GM12878 (cell line): ENCODE data around the gene GFRA3. TPM values are rescaled to one million over a fixed set of nuclear protein-coding genes. Genes with fewer than 3 reads are reported as not detected.

Experiments used
- ATAC-seq: fragments of 200-7000 bp; cut with Tn5 transposase; 3 replicates; pipeline ENCODE4 v1.9.1; 2020; ENCODE audit warnings: mild to moderate bottlenecking, moderate library complexity
- BruUV-seq: library from RNA; stranded (reverse); fragments of 400-500 nt; replicated peaks from 2 replicates; lab custom pipeline; 2021; lab: Mats Ljungman, UMichigan
- CTCF ChIA-PET: fragments of 300-600 bp; sonication (Branson Sonifier 250); formaldehyde crosslinking; extraction: SDS; loops from one replicate; lab custom pipeline; 2021; ENCODE audit warnings: inconsistent platforms; lab: Yijun Ruan, JAX
- POLR2A ChIA-PET: fragments of 350-600 bp; formaldehyde crosslinking; extraction: SDS; loops from one replicate; lab custom pipeline; 2021; ENCODE audit warnings: inconsistent platforms; lab: Charles Lee
- RAD21 ChIA-PET: fragments of 300-600 bp; sonication (Branson Sonifier 250); formaldehyde crosslinking; loops from one replicate; lab custom pipeline; 2023; ENCODE audit warnings: antibody characterized with exemption; ENCODE audit not compliant: unreplicated experiment; lab: Charles Lee
- SMC1A ChIA-PET: fragments of 300-600 bp; sonication (Branson Sonifier 250); formaldehyde crosslinking; loops from one replicate; lab custom pipeline; 2023; ENCODE audit not compliant: unreplicated experiment, uncharacterized antibody; lab: Charles Lee
- DNase-seq: peaks from one replicate; pipeline ENCODE4 v3.0.0-alpha.2; 2011; ENCODE audit warnings: low read depth, low spot score
- FAIRE-seq: peaks from 3 replicates; lab custom pipeline; 2011; peaks lifted over from hg19 to GRCh38; lab: Jason Lieb, UNC
- H2AFZ ChIP-seq: 2 replicates; pipeline ENCODE4 v1.6.0; 2011; ENCODE audit warnings: low read depth, low read length, control low read depth; ENCODE audit not compliant: control insufficient read depth
- H3K27ac ChIP-seq: 2 replicates; pipeline ENCODE4 v1.5.1; 2011; ENCODE audit warnings: control low read depth; ENCODE audit not compliant: control insufficient read depth, insufficient read depth
- H3K27me3 ChIP-seq, 2 experiments: replicated peaks in 1 of 2; 2 replicates each; pipeline versions ENCODE4 v1.6.0 to v1.6.1; 2011; ENCODE audit warnings: low read length in 1 of 2; ENCODE audit not compliant: control insufficient read depth in 2 of 2, insufficient read depth in 2 of 2
- H3K36me3 ChIP-seq, 2 experiments: 2 replicates each; pipeline ENCODE4 v1.5.1; 2011; ENCODE audit warnings: low read length in 1 of 2; ENCODE audit not compliant: control insufficient read depth in 2 of 2, insufficient read depth in 2 of 2
- H3K4me1 ChIP-seq: 2 replicates; pipeline ENCODE4 v1.6.1; 2011; ENCODE audit warnings: mild to moderate bottlenecking, low read length, moderate library complexity, mixed read lengths; ENCODE audit not compliant: control insufficient read depth, insufficient read depth
- H3K4me2 ChIP-seq: 2 replicates; pipeline ENCODE4 v1.6.0; 2011; ENCODE audit warnings: control low read depth; ENCODE audit not compliant: control insufficient read depth, insufficient read depth
- H3K4me3 ChIP-seq: fragments of 200-600 bp; sonication (generic); 2 replicates; pipeline ENCODE4 v1.5.1; 2016
- H3K79me2 ChIP-seq: 2 replicates; pipeline ENCODE4 v1.6.0; 2011; ENCODE audit warnings: low read length; ENCODE audit not compliant: control insufficient read depth, insufficient read depth
- H3K9ac ChIP-seq: 2 replicates; pipeline ENCODE4 v1.8.0; 2011; ENCODE audit warnings: low read length, control low read depth, mixed read lengths; ENCODE audit not compliant: control insufficient read depth, insufficient read depth
- H3K9me3 ChIP-seq: replicated peaks from 3 replicates; pipeline ENCODE4 v1.5.1; 2011; ENCODE audit warnings: mild to moderate bottlenecking, low read length; ENCODE audit not compliant: control insufficient read depth, insufficient read depth
- H4K20me1 ChIP-seq: 2 replicates; pipeline ENCODE4 v1.6.0; 2011; ENCODE audit not compliant: control insufficient read depth, insufficient read depth
- DPF2 ChIP-seq: fragments of 450-650 bp; IDR thresholded peaks from 2 replicates; pipeline ENCODE4 v1.6.1; 2017; ENCODE audit warnings: mild to moderate bottlenecking
- EZH2 ChIP-seq: IDR thresholded peaks from 2 replicates; pipeline ENCODE4 v1.6.1; 2012; ENCODE audit warnings: low read depth, mild to moderate bottlenecking, control low read depth, inconsistent platforms, low read length, borderline replicate concordance; ENCODE audit not compliant: control insufficient read depth
- FOXK2 ChIP-seq: fragments of 450-650 bp; IDR thresholded peaks from 2 replicates; pipeline ENCODE4 v1.6.1; 2017; ENCODE audit warnings: mild to moderate bottlenecking, moderate library complexity
- MYB ChIP-seq: fragments of 150-350 bp; IDR thresholded peaks from 2 replicates; pipeline ENCODE4 v1.6.1; 2014; ENCODE audit warnings: mild to moderate bottlenecking, low read depth, low read length, borderline replicate concordance
- POLR2AphosphoS5 ChIP-seq: IDR thresholded peaks from 2 replicates; pipeline ENCODE4 v1.6.1; 2011; ENCODE audit warnings: mild to moderate bottlenecking, low read length, inconsistent platforms
- RELA ChIP-seq: fragments of 450-650 bp; IDR thresholded peaks from 2 replicates; pipeline ENCODE4 v1.8.0; 2014; ENCODE audit warnings: borderline replicate concordance; ENCODE audit not compliant: partially characterized antibody
- SMAD1 ChIP-seq: fragments of 450-650 bp; IDR thresholded peaks from 2 replicates; pipeline ENCODE4 v1.6.1; 2018; ENCODE audit warnings: mild to moderate bottlenecking, low read depth; ENCODE audit not compliant: partially characterized antibody
- ZSCAN29 ChIP-seq: fragments of 450-650 bp; IDR thresholded peaks from 2 replicates; pipeline ENCODE4 v1.6.1; 2017; ENCODE audit warnings: mild to moderate bottlenecking, moderate library complexity
- WGBS: methylation state at CpG from one replicate; pipeline ENCODE4 v1.1.6; 2016; ENCODE audit warnings: low lambda C conversion rate; ENCODE audit not compliant: insufficient replicate concordance, insufficient coverage; ENCODE audit errors: missing lambda C conversion rate; 5-methylcytosine and 5-hydroxymethylcytosine counted together
- in situ Hi-C: fragments of 300-500 bp; cut with MboI; formaldehyde crosslinking; loops from 9 replicates; pipeline ENCODE4 v1.14.3; 2018; ENCODE audit warnings: mixed read lengths
- intact Hi-C: fragments of 100-400 bp; cut with micrococcal nuclease; formaldehyde crosslinking; loops from one replicate; pipeline ENCODE4 v1.14.2; 2022; ENCODE audit not compliant: unreplicated experiment
- polyA plus RNA-seq, 11 experiments: library from polyadenylated mRNA; depleted of rRNA in 4 of 11; unstranded in 6 of 11; stranded (reverse) in 5 of 11; fragments of >200 nt; fragmentation: Nextera tagmentation in 4 of 11; fragmentation: Illumina TruSeq in 1 of 11; extraction: Ambion mirVana in 4 of 11; extraction: Trizol in 1 of 11; gene quantifications; 1 replicate in 1 of 11; 2 replicates in 10 of 11; pipeline versions ENCODE4 v1.2.1 to v1.2.3, GENCODE V29; 2011 to 2016; ENCODE audit warnings: inconsistent platforms in 2 of 11, missing spikeins in 2 of 11, low read depth in 1 of 11
- total RNA-seq, 4 experiments: library from RNA; depleted of rRNA in 3 of 4; stranded (reverse); fragments of >200 nt in 3 of 4; fragmentation: Illumina TruSeq in 1 of 4; extraction: Trizol in 1 of 4; gene quantifications; 2 replicates each; pipeline versions ENCODE4 v1.2.1 to v1.2.3, GENCODE V29; 2013 to 2021
- TF ChIP-seq, protein P1 (sequence below): IDR thresholded peaks from 2 replicates; pipeline ENCODE4 v1.6.1; 2012; ENCODE audit warnings: mild to moderate bottlenecking, low read depth, low read length
- TF ChIP-seq, protein P2 (sequence below): fragments of 450-650 bp; conservative IDR thresholded peaks from 2 replicates; pipeline ENCODE4 v1.6.1; 2017; ENCODE audit warnings: mild to moderate bottlenecking, moderate library complexity
- TF ChIP-seq, protein P3 (sequence below): fragments of 450-650 bp; IDR thresholded peaks from 2 replicates; pipeline ENCODE4 v1.6.1; 2018; ENCODE audit warnings: mild to moderate bottlenecking, low read depth, moderate library complexity; ENCODE audit not compliant: partially characterized antibody
- TF ChIP-seq, protein P4 (sequence below): fragments of 450-650 bp; IDR thresholded peaks from 2 replicates; pipeline ENCODE4 v1.6.1; 2014; ENCODE audit warnings: mild to moderate bottlenecking

The GFRA3 gene
- total and polyA plus RNA-seq, 10 of the 15 experiments (the other 5 are each of a cell fraction or from before 2014, with no cell fraction given) = 0.06 to 0.10 (median 0.08) TPM; not detected in 7

DNA sequence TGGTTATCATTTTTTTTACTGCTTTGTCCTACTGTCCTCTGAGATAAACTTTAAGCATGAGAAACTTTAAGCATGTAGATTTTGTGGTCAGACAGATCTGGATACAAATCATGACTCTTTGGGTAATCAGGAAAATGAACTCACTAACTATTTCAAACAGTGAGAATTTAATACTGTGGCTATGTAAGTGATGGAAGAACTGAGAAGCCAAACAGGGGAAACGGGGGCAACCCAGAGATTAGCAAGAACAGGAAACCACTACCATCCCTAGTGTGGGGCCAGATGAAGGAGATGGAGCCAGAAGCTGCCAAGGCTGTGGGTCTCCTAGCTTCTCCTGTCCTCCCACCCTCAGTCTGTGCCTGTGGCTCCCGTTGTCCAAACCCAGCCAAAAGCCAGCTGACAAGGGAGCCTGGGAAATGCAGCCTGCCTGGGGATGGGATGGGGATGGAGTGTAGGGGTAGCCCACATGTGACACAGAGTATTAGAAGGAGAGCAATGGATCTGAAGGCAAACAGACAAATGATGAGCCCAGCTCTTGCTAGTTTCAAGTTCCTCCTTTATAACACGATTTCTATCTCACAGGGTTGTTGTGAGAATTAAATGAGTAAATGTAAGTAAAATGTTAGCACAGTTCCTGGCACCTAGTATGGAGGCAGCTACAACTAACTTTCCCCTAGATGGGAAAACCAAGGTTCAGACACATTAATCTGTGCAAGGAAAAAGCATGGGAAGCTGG lies 33.6 kb downstream of the GFRA3 start (continued):
- TF ChIP-seq MYB = no peak
- TF ChIP-seq, protein P1, sequence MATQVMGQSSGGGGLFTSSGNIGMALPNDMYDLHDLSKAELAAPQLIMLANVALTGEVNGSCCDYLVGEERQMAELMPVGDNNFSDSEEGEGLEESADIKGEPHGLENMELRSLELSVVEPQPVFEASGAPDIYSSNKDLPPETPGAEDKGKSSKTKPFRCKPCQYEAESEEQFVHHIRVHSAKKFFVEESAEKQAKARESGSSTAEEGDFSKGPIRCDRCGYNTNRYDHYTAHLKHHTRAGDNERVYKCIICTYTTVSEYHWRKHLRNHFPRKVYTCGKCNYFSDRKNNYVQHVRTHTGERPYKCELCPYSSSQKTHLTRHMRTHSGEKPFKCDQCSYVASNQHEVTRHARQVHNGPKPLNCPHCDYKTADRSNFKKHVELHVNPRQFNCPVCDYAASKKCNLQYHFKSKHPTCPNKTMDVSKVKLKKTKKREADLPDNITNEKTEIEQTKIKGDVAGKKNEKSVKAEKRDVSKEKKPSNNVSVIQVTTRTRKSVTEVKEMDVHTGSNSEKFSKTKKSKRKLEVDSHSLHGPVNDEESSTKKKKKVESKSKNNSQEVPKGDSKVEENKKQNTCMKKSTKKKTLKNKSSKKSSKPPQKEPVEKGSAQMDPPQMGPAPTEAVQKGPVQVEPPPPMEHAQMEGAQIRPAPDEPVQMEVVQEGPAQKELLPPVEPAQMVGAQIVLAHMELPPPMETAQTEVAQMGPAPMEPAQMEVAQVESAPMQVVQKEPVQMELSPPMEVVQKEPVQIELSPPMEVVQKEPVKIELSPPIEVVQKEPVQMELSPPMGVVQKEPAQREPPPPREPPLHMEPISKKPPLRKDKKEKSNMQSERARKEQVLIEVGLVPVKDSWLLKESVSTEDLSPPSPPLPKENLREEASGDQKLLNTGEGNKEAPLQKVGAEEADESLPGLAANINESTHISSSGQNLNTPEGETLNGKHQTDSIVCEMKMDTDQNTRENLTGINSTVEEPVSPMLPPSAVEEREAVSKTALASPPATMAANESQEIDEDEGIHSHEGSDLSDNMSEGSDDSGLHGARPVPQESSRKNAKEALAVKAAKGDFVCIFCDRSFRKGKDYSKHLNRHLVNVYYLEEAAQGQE = no peak
- no peak for TF ChIP-seq RELA
- TF ChIP-seq ZSCAN29 = no peak

DNA sequence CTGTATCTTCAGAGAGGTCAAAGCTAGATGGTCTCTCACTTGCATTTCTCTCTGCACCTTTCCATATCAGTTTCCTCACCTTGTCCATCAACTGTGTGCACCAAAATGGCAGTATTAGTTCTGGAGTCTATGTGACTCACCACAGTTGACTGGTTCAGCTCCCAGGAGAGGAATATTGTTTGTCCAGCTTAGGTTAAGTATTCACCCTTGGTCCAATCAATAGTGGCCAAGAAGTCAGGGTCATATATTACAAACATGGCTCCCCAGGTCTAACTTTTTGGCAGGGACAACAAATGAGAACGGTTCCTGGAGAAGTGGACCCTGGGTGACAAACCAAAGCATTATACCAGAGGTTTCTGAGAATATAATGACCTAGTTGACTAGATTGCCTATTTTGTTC lies 36.4 kb downstream of the GFRA3 start:
- H3K4me1 ChIP-seq = peaks cover 13% of the 10 kb centered on the region
- intact Hi-C loops = no loop called here
- SMC1A ChIA-PET = no interaction called here
- in situ Hi-C loops = no loop called here
- ATAC-seq (no peak), DNase-seq (no peak), FAIRE-seq (no peak)
- H3K27me3 ChIP-seq = peaks cover 5 to 15% of the 10 kb centered on the region in 2 experiments
- H3K4me2 ChIP-seq = no peak overlapping the region
- no peak overlapping the region for H3K4me3 ChIP-seq
- no peaks in the 10 kb centered on the region for H3K79me2 ChIP-seq
- RAD21 ChIA-PET = no interaction called here
- CTCF ChIA-PET = no interaction called here
- no peaks in the 10 kb centered on the region; the same call in 2 of the 3 replicates for H3K9me3 ChIP-seq
- no peaks in the 10 kb centered on the region for H3K36me3 ChIP-seq
- POLR2A ChIA-PET = no interaction called here
- no TSS peak for BruUV-seq
- H3K27ac ChIP-seq = no peak overlapping the region
- 94% methylated on average over 1 of the region's 1 CpG for WGBS
- no peaks in the 10 kb centered on the region for H4K20me1 ChIP-seq
- H3K9ac ChIP-seq = no peak overlapping the region
- no peak overlapping the region for H2AFZ ChIP-seq
- TF ChIP-seq, protein P2, sequence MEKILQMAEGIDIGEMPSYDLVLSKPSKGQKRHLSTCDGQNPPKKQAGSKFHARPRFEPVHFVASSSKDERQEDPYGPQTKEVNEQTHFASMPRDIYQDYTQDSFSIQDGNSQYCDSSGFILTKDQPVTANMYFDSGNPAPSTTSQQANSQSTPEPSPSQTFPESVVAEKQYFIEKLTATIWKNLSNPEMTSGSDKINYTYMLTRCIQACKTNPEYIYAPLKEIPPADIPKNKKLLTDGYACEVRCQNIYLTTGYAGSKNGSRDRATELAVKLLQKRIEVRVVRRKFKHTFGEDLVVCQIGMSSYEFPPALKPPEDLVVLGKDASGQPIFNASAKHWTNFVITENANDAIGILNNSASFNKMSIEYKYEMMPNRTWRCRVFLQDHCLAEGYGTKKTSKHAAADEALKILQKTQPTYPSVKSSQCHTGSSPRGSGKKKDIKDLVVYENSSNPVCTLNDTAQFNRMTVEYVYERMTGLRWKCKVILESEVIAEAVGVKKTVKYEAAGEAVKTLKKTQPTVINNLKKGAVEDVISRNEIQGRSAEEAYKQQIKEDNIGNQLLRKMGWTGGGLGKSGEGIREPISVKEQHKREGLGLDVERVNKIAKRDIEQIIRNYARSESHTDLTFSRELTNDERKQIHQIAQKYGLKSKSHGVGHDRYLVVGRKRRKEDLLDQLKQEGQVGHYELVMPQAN = no peak
- TF ChIP-seq, protein P3, sequence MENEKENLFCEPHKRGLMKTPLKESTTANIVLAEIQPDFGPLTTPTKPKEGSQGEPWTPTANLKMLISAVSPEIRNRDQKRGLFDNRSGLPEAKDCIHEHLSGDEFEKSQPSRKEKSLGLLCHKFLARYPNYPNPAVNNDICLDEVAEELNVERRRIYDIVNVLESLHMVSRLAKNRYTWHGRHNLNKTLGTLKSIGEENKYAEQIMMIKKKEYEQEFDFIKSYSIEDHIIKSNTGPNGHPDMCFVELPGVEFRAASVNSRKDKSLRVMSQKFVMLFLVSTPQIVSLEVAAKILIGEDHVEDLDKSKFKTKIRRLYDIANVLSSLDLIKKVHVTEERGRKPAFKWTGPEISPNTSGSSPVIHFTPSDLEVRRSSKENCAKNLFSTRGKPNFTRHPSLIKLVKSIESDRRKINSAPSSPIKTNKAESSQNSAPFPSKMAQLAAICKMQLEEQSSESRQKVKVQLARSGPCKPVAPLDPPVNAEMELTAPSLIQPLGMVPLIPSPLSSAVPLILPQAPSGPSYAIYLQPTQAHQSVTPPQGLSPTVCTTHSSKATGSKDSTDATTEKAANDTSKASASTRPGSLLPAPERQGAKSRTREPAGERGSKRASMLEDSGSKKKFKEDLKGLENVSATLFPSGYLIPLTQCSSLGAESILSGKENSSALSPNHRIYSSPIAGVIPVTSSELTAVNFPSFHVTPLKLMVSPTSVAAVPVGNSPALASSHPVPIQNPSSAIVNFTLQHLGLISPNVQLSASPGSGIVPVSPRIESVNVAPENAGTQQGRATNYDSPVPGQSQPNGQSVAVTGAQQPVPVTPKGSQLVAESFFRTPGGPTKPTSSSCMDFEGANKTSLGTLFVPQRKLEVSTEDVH = no peak
- TF ChIP-seq POLR2AphosphoS5 (no peak), FOXK2 (no peak), SMAD1 (no peak), DPF2 (no peak), EZH2 (no peak)
- TF ChIP-seq, protein P4, sequence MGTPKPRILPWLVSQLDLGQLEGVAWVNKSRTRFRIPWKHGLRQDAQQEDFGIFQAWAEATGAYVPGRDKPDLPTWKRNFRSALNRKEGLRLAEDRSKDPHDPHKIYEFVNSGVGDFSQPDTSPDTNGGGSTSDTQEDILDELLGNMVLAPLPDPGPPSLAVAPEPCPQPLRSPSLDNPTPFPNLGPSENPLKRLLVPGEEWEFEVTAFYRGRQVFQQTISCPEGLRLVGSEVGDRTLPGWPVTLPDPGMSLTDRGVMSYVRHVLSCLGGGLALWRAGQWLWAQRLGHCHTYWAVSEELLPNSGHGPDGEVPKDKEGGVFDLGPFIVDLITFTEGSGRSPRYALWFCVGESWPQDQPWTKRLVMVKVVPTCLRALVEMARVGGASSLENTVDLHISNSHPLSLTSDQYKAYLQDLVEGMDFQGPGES = no peak
